GM21526 (cell line): ENCODE results near the gene PUM1.
"Not testable (repeated sequence)": the region's sequence is repeated elsewhere in the genome, so short reads cannot be mapped to it uniquely, and the experiment has no call there.

ENCODE experiments used
- ATAC-seq: cut with Tn5 transposase; IDR thresholded peaks from one replicate; pipeline ENCODE4 v1.9.1; 2021; ENCODE audit warnings: moderate library complexity; ENCODE audit not compliant: unreplicated experiment, low FRiP score

Gene PUM1

DNA sequence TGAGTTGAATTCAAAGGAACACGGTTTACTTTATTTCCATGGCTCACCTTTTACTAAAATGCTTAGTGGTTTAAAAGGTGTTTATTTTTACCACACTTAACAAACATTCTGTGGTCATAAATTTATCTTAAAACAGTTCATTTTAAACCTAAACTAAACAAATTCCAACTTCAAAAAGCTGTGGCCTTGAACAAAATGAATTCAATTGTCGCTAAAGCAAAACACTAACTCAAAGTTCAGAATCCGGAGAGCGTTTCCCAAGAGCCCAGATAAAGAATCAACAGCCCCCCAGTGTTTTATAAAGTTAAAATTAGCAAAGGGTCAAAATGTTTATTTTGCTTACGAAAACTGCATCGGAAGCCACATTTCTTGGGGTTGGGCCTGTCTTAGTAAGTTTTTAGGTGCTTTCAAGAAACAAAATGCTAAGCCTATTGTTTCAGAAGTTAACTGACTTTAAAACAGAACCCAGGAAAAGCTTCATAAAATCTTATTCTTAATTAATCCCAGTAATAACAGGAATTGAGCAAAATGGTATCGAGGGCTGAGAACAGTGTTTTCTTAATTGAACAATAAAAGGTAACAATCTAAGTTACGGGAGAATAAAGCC is 1.3 kb downstream of the PUM1 start:
- ATAC-seq = no peak

DNA sequence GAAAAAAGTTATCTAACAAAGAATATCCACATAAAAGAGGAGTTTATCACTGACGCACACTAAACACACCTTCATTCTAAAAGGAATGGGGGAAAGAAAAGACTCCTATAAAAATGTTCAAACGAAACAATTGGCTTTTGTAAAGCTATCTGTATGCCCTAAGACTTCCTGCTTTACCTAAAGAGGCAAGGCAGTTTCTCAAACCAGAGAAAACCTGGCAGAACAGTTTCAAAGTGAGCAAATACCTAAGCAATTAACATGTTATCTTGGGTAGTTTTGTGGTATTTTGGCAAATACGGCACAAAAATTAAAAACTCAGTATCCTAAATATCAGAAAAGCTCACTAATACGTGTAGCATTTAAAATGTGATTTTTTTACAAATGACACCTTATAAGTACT is 1.9 kb downstream of the PUM1 start:
- no peak for ATAC-seq

DNA sequence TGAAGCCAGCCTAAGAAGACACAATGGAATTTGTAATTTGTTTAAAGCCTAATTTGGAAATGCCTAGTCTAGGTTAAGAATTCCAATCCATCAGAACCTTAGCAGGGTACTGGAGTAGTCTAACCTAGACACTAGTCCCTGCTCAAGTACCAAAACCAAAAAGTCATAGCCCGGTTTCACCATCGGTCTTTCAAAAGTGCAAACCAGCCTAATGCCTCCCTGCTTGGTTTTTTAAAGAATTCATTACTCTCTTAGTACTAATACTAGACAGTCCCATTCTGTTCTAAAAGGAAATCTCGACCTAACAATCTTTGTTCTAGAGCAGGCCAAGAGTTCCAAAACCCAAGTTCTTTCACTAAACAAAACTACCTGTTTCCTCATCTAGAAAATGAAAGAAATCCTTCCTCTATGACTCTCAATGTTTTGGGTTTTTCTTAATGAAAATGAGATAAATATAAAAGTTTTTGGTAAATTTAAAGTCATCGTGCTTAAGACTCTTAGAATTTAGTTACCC is 2.6 kb downstream of the PUM1 start:
- ATAC-seq = no peak

DNA sequence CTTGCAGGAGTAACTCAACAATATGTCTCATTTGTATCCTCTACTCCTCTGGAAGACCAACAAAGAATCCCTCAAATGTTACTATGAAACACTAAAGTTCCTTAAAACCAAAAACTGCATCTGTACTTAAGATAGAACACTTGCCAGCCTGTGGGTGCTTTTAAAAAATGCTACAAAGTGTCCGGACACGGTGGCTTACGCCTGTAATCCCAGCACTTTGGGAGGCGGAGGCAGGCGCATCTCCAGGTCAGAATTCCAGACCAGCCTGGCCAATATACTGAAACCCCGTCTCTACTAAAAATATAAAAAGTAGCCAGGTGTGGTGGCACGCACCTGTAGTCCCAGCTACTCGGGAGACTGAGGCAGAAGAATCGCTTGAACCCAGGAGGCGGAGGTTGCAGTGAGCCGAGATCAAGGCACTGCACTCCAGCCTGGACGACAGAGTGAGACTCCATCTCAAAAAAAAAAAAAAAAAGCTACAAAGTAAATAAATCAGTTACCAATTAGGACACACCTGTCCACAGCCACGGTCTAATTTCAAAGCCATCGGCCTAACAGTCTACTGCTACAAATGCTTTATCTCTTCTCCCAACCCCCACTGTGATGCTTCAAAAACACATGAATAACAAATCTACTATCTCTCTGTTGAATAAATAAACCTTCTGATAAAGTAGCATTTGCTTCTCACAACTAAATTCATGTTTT is 3.2 kb downstream of the PUM1 start:
- not testable (repeated sequence) for ATAC-seq

DNA sequence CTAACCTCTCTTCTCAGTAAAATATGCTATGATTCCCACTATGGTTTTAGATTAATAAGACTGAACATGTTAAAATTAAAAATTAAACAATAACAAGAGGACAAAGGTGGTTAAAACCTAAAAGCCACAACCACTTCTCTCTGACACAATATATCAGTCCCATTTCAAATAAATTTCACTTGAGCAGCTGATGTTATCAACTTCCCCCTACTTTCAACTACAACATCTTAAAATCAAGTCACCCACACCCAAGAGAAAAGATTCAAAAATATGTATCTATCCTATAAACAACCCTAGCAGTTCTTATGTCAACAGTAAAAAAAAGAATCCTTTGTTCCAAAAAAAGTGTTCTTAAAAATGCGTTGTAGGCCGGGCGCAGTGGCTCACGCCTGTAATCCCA is 7.5 kb downstream of the PUM1 start:
- no peak for ATAC-seq

DNA sequence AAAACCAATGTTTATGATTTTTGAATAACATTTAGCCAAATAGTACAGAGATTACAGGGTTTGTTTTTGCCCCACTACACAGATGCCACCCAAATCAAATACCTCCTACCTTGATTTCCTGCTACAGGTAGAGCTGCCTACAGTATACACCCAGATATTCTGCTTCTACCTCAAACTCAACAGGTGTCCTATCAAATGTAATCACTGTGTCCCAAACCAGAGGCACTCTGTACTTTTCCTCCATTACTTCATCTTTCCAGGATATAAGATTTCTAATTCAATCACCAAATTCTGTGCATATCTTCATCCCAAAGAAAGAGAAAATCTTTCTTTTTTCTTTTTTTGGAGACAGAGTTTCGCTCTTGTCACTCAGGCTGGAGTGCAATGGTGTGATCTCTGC is 9.6 kb downstream of the PUM1 start:
- no peak for ATAC-seq

DNA sequence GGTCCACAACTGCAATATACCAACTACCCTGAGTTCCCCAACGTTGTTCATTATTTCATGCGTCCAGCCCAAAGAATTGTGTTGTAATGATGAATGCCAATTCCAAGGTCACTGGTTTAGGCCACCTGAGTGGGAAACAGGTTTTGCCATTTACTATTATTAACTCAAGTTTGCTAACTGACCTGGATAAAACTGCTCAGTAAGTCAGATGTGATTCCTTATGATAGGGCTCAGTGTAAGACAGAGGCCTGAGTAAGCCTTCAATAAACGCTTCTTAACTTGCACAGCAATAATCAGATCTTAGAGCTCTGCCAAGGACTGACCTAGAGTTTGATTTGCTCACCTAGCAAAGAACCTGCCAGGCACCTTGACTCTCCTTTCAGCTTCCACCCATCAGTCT is 10.0 kb downstream of the PUM1 start:
- ATAC-seq = no peak

DNA sequence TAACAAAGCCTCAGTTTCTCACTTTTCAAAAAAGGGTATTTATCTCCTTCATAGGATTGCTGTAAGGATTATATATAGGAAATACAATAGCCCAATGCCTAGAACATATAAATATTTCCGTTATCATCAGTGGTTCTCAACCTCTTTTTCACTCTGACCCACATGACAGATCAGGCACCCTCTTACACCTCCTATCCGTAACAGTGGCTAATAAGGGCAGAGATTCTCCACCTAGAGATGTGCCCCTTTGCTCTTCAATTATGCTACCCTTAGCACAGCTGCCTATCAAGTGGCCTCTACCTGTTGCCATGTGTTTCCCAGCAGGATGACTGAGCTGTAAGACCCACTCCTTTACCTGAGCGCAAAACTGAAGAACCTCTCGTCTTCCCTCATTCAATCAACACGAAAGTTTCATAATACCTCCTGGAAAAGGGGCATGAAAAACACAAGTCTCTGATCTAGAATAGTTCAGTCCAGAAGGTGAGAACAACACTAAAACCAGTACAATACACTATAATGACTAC is 10.5 kb downstream of the PUM1 start:
- ATAC-seq = no peak

DNA sequence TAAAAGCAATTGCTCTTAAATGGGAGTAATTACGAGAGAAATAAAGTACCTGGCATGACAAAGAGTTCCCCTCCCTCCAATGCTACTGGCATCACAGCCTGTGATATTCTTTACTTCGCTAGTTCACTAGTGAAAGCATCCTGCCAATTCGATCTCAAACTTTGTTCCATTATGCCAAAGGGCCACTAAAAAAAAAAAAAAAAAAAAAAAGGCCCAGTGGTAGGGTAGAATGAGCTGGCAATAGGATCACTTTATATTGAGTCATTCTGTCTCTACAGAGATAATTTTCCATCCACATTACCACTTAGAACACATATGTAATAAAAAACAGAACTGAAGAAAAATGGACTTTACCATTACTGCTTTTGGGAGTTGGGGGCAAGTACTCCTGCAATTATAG is 11.2 kb downstream of the PUM1 start:
- ATAC-seq = no peak

DNA sequence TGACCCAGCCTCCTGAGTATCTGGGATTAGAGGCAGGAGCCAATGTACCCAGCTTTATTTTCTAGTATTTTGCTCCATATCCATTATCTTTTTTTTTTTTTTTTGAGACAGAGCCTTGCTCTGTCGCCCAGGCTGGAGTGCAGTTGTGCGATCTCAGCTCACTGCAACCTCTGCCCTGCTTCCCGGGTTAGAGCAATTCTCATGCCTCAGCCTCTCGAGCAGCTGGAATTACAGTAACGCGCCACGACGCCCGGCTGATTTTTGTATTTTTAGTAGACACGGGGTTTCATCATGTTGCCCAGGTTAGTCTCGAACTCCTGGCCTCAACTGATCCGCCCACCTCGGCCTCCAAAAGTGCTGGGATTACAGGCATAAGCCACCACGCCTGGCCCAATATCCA is 12.9 kb downstream of the PUM1 start:
- not testable (repeated sequence) for ATAC-seq

DNA sequence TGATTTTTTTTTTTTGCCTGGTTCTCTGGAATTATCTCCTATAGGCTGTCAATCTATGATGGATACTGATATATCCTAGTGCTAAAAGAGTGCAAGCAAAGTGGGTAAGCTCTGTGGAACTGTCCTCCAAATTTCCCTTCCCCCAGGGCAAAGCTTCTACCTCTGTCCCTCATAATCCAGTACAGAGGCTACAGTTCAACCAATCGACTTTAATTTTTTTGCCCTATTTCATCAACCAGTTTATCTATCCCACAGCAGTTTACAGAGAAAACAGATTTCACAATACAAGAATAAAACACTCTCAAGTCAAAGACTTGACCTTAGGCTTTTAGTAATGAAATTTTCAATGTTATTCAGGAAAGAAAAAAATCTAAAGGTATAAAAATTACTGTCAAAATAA is 13.9 kb downstream of the PUM1 start:
- no peak for ATAC-seq

DNA sequence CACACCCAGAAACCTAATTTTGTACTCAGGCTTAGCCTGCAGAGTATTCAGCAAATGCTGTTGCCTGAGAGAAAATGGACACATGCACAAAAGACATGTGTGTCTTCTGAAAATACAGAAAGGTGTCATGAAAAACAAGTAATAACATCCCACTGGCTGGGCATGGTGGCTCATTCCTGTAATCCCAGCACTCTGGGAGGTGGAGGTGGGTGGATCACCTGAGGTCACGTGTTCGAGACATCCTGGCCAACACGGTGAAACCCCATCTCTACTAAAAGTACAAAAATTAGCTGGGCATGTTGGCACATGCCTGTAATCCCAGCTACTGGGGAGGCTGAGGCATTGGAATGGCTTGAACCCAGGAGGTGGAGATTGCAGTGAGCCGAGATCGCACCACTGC is 18.0 kb downstream of the PUM1 start:
- ATAC-seq = not testable (repeated sequence)

DNA sequence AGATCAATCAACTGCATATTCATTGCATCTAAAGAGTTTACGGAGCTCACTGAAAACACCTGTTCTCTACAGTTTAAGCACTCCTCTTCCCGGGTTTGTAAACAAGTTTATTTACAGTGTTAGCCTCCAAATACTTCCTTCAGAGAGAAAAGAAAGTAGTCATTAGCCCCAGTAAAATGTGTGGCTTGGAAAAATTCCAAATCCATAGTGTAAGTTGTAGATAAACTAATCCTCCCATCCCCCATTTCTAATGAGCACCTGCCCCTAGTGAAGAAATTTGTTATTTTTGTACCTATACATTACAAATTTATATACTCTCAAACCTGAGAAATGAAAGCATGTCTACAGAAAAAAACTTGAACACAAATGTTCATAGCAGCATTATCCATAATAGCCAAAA is 21.9 kb downstream of the PUM1 start:
- no peak for ATAC-seq

DNA sequence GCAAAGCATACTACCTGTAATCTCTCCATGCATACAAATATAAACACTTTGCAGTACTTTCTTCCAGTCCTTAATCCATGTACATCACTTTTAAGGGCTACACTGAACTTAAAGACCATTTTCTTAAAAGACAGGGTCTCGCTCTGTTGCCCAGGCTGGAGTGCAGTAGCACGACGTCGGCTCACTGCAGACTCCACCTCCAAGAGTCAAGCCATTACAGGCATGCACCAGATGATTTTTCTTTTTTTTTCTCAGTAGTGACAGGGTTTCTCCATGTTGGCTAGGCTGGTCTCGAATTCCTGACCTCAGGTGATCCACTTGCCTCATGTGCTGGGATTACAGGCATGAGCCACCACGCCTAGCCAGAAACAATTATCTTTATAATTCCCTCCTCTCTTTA is 22.9 kb downstream of the PUM1 start:
- no peak for ATAC-seq

DNA sequence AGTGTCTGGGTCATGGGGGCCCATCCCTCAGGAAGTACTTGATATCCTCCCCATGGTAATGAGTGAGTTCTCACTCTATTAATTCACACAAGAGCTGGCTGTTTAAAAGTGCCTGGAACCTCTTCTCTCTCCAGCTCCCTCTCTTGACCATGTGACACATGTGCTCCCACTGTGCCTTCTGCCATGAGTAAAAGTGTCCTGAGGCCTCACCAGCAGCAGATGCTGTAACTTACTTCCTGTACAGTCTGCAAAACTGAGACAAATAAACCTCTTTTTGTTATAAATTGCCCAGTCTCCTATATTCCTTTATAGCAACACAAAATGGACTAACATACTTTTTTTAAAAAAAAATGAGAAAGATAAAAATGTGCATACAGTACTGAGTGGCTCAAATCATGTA is 24.0 kb downstream of the PUM1 start:
- ATAC-seq = no peak

DNA sequence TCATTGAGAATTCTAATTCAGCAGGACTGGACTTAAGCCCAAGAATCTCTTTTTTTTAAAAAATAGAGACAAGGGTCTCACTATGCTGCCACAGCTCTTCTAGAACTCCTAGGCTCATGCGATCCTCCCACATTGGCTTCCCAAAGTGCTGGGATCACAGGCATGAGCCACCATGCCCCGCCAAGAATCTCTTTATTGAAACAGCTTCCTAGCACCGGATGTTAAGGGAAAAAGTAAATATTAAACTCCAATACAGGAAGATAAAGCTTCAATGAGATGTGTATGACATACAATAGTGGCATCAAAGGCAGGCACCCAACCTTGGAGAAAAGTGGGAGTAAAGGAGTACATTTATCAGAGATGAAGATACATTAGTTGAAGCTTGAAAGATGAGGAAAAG is 25.5 kb downstream of the PUM1 start:
- no peak for ATAC-seq

DNA sequence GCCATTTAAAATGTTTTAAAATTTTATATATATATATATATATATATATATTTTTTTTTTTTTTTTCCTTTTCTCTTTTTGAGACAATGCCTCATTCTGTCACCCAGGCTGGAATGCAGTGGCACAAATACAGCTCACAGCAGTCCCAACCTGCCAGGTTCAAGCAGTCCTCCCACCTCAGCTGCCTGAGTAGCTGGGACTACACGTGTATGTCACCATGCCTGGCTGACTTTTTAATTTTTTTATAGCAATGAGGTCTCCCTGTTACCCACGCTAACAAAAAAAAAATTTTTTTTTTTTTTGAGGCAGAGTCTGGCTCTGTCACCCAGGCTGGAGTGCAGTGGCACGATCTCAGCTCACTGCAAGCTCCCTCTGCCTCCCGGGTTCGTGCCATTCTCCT is 26.6 kb downstream of the PUM1 start:
- ATAC-seq = not testable (repeated sequence)

DNA sequence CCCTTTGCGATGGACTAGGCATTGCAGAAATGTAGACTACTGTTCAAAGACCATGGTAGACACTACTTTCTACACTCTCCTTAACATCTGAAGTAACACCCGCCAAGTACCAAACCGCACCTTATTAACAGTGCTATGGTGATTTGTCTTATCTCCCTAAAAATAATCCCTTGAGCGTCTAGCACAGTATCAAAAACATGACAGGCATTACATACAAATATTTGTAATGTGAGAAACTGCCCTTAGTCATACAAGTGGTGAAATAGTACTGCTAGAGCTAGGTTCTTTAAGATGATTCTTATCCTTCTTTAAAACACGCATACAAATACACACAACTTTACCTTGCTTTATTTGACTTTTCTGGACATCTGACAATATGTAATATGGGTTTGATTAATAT is 27.2 kb downstream of the PUM1 start:
- ATAC-seq = no peak

DNA sequence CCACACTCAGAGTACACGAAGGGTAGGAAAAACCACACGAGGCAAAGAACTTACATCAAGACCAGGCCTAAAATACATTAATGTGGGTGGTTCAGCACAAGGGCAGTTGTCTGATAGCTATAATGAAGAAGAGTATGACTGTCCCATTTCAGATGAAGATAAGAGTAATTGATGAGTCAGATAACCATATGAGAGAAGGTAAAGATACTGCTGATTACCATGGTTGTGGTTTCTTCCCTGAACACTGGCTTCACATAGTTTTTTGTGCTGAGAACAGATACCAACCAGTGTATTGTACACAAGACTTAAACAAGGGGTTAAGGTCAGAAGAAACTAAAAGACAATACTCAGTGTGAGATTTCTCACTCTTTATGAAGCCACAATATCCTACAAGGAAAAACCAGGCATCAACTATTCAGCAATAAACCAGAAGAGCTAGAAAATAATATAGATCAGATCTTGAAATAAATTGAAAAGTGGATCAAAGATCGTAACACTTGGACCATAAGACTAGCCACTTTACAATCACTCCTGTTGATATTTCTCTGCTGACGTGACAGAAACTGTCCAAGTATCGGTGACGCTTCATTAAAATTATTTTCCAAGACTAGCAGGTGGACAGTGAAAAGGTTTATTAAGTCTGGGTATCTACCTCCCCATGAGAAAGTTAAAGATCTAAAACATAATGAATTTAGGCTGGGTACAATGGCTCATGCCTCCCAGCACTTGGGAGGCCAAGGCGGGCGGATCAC is 28.6 kb downstream of the PUM1 start:
- no peak for ATAC-seq

DNA sequence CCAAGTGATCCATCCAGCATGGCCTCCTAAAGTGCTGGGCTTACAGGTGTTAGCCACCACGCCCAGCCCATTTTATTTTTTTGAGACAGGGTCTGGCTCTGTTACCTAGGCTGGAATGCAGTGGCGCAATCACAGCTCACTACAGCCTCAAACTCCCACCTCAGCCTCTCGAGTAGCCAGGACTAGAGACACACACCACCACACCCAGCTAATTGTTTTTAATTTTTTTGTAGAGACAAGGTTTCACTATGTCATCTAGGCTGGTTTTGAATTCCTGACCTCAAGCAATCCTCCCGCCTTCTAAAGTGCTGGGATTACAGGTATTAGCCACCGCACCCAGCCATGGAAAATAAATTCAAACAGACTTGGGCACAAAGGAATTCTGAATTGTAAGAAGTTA is 31.9 kb downstream of the PUM1 start:
- ATAC-seq = no peak

DNA sequence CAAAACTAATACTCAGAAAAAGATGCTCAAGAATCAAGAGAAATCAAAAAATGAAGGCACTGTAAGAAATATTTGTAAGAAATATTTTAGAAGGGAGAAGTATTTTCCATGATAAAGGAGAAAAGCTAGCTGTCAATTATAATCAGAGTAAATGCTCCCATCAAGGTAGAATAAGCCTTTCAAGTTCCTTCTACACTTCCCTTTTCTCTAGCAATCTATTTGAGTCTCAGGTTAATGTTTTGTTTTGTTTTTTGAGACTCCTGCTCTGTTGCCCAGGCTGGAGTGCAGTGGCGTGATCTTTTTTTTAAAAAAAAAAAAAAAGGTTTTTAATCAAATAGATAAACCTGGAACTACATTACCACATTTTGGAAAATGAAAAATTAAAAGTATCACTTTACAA is 33.3 kb downstream of the PUM1 start:
- ATAC-seq = no peak
